GM12873 (cell line): Measurements from ENCODE around the gene EIF3D.
A peak's percentile ranks its signal among the peaks of the same experiment; 100 is the strongest.

Experiments
- CTCF ChIP-seq: IDR thresholded peaks from 2 replicates; pipeline ENCODE4 v1.5.1; 2012; ENCODE audit warnings: low read depth, mild to moderate bottlenecking, moderate library complexity, low read length, control low read depth; ENCODE audit not compliant: insufficient read depth; ENCODE audit errors: missing control alignments

Gene EIF3D

GRCh38 chr22:36478966-36479365, 50.0 kb downstream of the EIF3D start:
- TF ChIP-seq CTCF, result no peak

- no peak for TF ChIP-seq CTCF
These were observed 53.6 kb downstream of the EIF3D start for GRCh38 chr22:36475341-36475740.

GRCh38 chr22:36472689-36473088, 56.3 kb downstream of the EIF3D start:
- no peak for TF ChIP-seq CTCF

- no peak for TF ChIP-seq CTCF
These were observed 57.6 kb downstream of the EIF3D start for GRCh38 chr22:36471341-36471821.

GRCh38 chr22:36470994-36471331, 58.0 kb downstream of the EIF3D start:
- no peak for TF ChIP-seq CTCF

- TF ChIP-seq CTCF, result peak; percentile 98
These were observed 58.6 kb downstream of the EIF3D start for GRCh38 chr22:36470162-36470993.

- no peak for TF ChIP-seq CTCF
These were observed 59.8 kb downstream of the EIF3D start for GRCh38 chr22:36469094-36469710.
